ENCODE measurements around the gene CD86. TPM values are rescaled to one million over a fixed set of nuclear protein-coding genes. Genes with fewer than 3 reads are reported as not detected.

Gene CD86
- total RNA-seq, 2 donors from 2014 or later, result 6.0 to 18.0 TPM

GRCh38 chr3:122057671-122058070, 2.5 kb downstream of the CD86 start:
- no peak for ATAC-seq (ENCODE audit: insufficient number of reproducible peaks, low FRiP score, low read depth)
- Histone ChIP-seq H3K4me3 (no peak overlapping the region), H3K27ac (no peak overlapping the region), H3K4me1 (ENCODE audit: control insufficient read depth in 1 of 2, low read depth in 2 of 2) (no peaks in the 10 kb centered on the region), H3K9me3 (no peaks in the 10 kb centered on the region), H3K27me3 (replicated peaks; ENCODE audit: insufficient read depth) (no peaks in the 10 kb centered on the region), H3K36me3 (no peaks in the 10 kb centered on the region)
- no peak for TF ChIP-seq CTCF (IDR thresholded peaks at IDR 0.05)
- DNase-seq (ENCODE audit: low spot score), result no peak

GRCh38 chr3:122058294-122058693, 3.1 kb downstream of the CD86 start:
- H3K4me3 ChIP-seq, result no peak overlapping the region
- H3K36me3 ChIP-seq, result no peaks in the 10 kb centered on the region
- H3K9me3 ChIP-seq, result no peaks in the 10 kb centered on the region
- no peak for TF ChIP-seq CTCF (IDR thresholded peaks at IDR 0.05)
- H3K4me1 ChIP-seq (ENCODE audit: control insufficient read depth in 1 of 2, low read depth in 2 of 2), result no peaks in the 10 kb centered on the region
- H3K27me3 ChIP-seq (replicated peaks; ENCODE audit: insufficient read depth), result no peaks in the 10 kb centered on the region
- H3K27ac ChIP-seq, result no peak overlapping the region
- no peak for ATAC-seq (ENCODE audit: insufficient number of reproducible peaks, low FRiP score, low read depth)
- no peak for DNase-seq (ENCODE audit: low spot score)

- DNase-seq (ENCODE audit: low spot score) (no peak), ATAC-seq (ENCODE audit: insufficient number of reproducible peaks, low FRiP score, low read depth) (no peak)
- no peak overlapping the region for H3K4me3 ChIP-seq
These were observed 5.0 kb downstream of the CD86 start for GRCh38 chr3:122060040-122060698.

GRCh38 chr3:122063908-122064307, 8.7 kb downstream of the CD86 start:
- H3K27me3 ChIP-seq (replicated peaks; ENCODE audit: insufficient read depth), result no peaks in the 10 kb centered on the region
- DNase-seq (ENCODE audit: low spot score) (no peak), ATAC-seq (ENCODE audit: insufficient number of reproducible peaks, low FRiP score, low read depth) (no peak)
- H3K4me1 ChIP-seq (ENCODE audit: control insufficient read depth in 1 of 2, low read depth in 2 of 2), result no peaks in the 10 kb centered on the region
- H3K36me3 ChIP-seq, result no peaks in the 10 kb centered on the region
- H3K27ac ChIP-seq, result no peak overlapping the region
- no peaks in the 10 kb centered on the region for H3K9me3 ChIP-seq
- H3K4me3 ChIP-seq, result no peak overlapping the region
- TF ChIP-seq CTCF (IDR thresholded peaks at IDR 0.05), result no peak

More at GRCh38 chr3:122060040-122060698, 5.0 kb downstream of the CD86 start:
- Histone ChIP-seq H3K27me3 (replicated peaks; ENCODE audit: insufficient read depth) (no peaks in the 10 kb centered on the region), H3K36me3 (no peaks in the 10 kb centered on the region), H3K9me3 (no peaks in the 10 kb centered on the region), H3K27ac (no peak overlapping the region), H3K4me1 (ENCODE audit: control insufficient read depth in 1 of 2, low read depth in 2 of 2) (no peaks in the 10 kb centered on the region)
- no peak for TF ChIP-seq CTCF (IDR thresholded peaks at IDR 0.05)

- no peak for TF ChIP-seq CTCF (IDR thresholded peaks at IDR 0.05)
- no peaks in the 10 kb centered on the region for H3K36me3 ChIP-seq
- ATAC-seq (ENCODE audit: insufficient number of reproducible peaks, low FRiP score, low read depth) (no peak), DNase-seq (ENCODE audit: low spot score) (no peak)
- H3K27me3 ChIP-seq (replicated peaks; ENCODE audit: insufficient read depth), result no peaks in the 10 kb centered on the region
- H3K9me3 ChIP-seq, result no peaks in the 10 kb centered on the region
- H3K4me1 ChIP-seq (ENCODE audit: control insufficient read depth in 1 of 2, low read depth in 2 of 2), result no peaks in the 10 kb centered on the region
- H3K27ac ChIP-seq, result no peak overlapping the region
- no peak overlapping the region for H3K4me3 ChIP-seq
These were observed 9.2 kb downstream of the CD86 start for GRCh38 chr3:122064326-122064725.
